ENCODE results near the gene CTIF.

CTIF gene

GRCh38 chr18:48619501-48619900, 80.7 kb downstream of the CTIF start:
- DNase-seq (ENCODE audit: low read depth in 2 of 2, low spot score in 1 of 2) = no peak

GRCh38 chr18:48620071-48620470, 81.2 kb downstream of the CTIF start:
- DNase-seq (ENCODE audit: low read depth in 2 of 2, low spot score in 1 of 2) = no peak

GRCh38 chr18:48621240-48621639, 82.4 kb downstream of the CTIF start:
- no peak for DNase-seq (ENCODE audit: low read depth in 2 of 2, low spot score in 1 of 2)

- DNase-seq (ENCODE audit: low read depth in 2 of 2, low spot score in 1 of 2) = no peak
These were observed 83.2 kb downstream of the CTIF start for GRCh38 chr18:48621815-48622555.

- no peak for DNase-seq (ENCODE audit: low read depth in 2 of 2, low spot score in 1 of 2)
These were observed 84.1 kb downstream of the CTIF start for GRCh38 chr18:48622911-48623431.

GRCh38 chr18:48623468-48624235, 84.8 kb downstream of the CTIF start:
- DNase-seq (ENCODE audit: low read depth in 2 of 2, low spot score in 1 of 2) = no peak

- no peak for DNase-seq (ENCODE audit: low read depth in 2 of 2, low spot score in 1 of 2)
These were observed 86.0 kb downstream of the CTIF start for GRCh38 chr18:48624856-48625255.

- no peak for DNase-seq (ENCODE audit: low read depth in 2 of 2, low spot score in 1 of 2)
These were observed 88.4 kb downstream of the CTIF start for GRCh38 chr18:48627216-48627615.

- DNase-seq (ENCODE audit: low read depth in 2 of 2, low spot score in 1 of 2) = no peak
These were observed 91.0 kb downstream of the CTIF start for GRCh38 chr18:48629730-48630324.

GRCh38 chr18:48631851-48632250, 93.0 kb downstream of the CTIF start:
- no peak for DNase-seq (ENCODE audit: low read depth in 2 of 2, low spot score in 1 of 2)

GRCh38 chr18:48632676-48633257, 93.9 kb downstream of the CTIF start:
- no peak for DNase-seq (ENCODE audit: low read depth in 2 of 2, low spot score in 1 of 2)

- DNase-seq (ENCODE audit: low read depth in 2 of 2, low spot score in 1 of 2) = no peak
These were observed 95.7 kb downstream of the CTIF start for GRCh38 chr18:48634491-48634890.

GRCh38 chr18:48634975-48635374, 96.1 kb downstream of the CTIF start:
- DNase-seq (ENCODE audit: low read depth in 2 of 2, low spot score in 1 of 2) = no peak

- no peak for DNase-seq (ENCODE audit: low read depth in 2 of 2, low spot score in 1 of 2)
These were observed 97.0 kb downstream of the CTIF start for GRCh38 chr18:48635806-48636205.

- no peak for DNase-seq (ENCODE audit: low read depth in 2 of 2, low spot score in 1 of 2)
These were observed 97.6 kb downstream of the CTIF start for GRCh38 chr18:48636436-48636835.

- no peak for DNase-seq (ENCODE audit: low read depth in 2 of 2, low spot score in 1 of 2)
These were observed 98.5 kb downstream of the CTIF start for GRCh38 chr18:48637081-48637990.

GRCh38 chr18:48638451-48638850, 99.6 kb downstream of the CTIF start:
- DNase-seq (ENCODE audit: low read depth in 2 of 2, low spot score in 1 of 2) = no peak

- DNase-seq (ENCODE audit: low read depth in 2 of 2, low spot score in 1 of 2) = no peak
These were observed 100.3 kb downstream of the CTIF start for GRCh38 chr18:48638896-48639771.

GRCh38 chr18:48639772-48640432, 101.1 kb downstream of the CTIF start:
- no peak for DNase-seq (ENCODE audit: low read depth in 2 of 2, low spot score in 1 of 2)
